ENCODE results near the gene SPATA46.

DNA sequence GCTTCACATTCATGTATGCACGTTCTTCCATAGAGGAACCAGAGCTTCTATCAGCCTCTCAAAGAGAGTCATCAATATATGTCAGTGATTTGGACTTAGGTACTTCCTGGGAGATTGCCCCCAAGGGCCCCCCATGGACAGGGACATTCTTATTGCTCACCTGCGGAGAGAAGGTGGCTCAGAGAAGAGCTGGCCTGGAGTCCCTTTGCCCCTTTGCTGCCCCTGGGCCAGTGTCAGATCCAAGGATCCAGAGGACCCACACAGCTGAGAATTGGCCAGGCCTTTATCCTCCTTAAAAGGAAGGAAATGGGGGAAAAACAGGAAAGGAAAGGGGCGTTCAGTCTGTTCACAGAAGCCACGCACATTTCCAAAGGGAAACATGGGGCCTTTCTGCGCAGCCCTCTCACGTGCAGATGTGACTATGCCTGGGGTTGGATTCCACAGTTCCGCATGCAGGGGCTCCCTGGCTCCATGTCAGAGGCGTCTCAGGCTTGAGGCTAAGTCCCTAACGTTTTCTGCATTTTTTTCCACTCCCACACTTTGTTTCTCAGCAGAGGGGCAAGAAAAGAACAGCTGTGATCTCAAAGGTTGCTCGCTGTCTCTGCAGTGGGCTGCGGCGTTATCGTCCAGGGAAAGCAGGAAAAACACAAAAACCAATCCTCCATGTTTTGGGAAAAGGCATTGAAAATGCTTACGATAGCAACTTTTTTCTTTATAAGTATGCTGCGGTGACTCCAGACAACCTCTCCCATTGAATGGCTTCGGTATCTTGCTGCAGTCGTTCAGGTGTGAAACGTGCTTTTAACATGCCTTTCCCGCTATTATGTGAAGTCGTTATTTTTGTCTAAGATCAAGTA is 10.8 kb upstream of the SPATA46 start:
- TF ChIP-seq POLR2AphosphoS5 (IDR thresholded peaks at IDR 0.05) = no peak
- TF ChIP-seq, protein P1, sequence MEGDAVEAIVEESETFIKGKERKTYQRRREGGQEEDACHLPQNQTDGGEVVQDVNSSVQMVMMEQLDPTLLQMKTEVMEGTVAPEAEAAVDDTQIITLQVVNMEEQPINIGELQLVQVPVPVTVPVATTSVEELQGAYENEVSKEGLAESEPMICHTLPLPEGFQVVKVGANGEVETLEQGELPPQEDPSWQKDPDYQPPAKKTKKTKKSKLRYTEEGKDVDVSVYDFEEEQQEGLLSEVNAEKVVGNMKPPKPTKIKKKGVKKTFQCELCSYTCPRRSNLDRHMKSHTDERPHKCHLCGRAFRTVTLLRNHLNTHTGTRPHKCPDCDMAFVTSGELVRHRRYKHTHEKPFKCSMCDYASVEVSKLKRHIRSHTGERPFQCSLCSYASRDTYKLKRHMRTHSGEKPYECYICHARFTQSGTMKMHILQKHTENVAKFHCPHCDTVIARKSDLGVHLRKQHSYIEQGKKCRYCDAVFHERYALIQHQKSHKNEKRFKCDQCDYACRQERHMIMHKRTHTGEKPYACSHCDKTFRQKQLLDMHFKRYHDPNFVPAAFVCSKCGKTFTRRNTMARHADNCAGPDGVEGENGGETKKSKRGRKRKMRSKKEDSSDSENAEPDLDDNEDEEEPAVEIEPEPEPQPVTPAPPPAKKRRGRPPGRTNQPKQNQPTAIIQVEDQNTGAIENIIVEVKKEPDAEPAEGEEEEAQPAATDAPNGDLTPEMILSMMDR (IDR thresholded peaks at IDR 0.05) = no peak
- no peak for TF ChIP-seq POLR2A (IDR thresholded peaks at IDR 0.05)
